ENCODE data around the gene COL18A1.

The COL18A1 gene

GRCh38 chr21:45455674-45456583 is 51.0 kb downstream of the COL18A1 start:
- no peak for DNase-seq (ENCODE audit: low spot score)

- no peak for DNase-seq (ENCODE audit: low spot score)
These were observed 51.7 kb downstream of the COL18A1 start for GRCh38 chr21:45456584-45457160.

GRCh38 chr21:45457161-45457831 is 52.3 kb downstream of the COL18A1 start:
- DNase-seq (ENCODE audit: low spot score): no peak

GRCh38 chr21:45457832-45458172 is 52.8 kb downstream of the COL18A1 start:
- no peak for DNase-seq (ENCODE audit: low spot score)

- no peak for DNase-seq (ENCODE audit: low spot score)
These were observed 53.6 kb downstream of the COL18A1 start for GRCh38 chr21:45458281-45459170.

- DNase-seq (ENCODE audit: low spot score): no peak
These were observed 54.4 kb downstream of the COL18A1 start for GRCh38 chr21:45459171-45460010.

GRCh38 chr21:45460011-45460565 is 55.1 kb downstream of the COL18A1 start:
- DNase-seq (ENCODE audit: low spot score): no peak

- no peak for DNase-seq (ENCODE audit: low spot score)
These were observed 55.8 kb downstream of the COL18A1 start for GRCh38 chr21:45460611-45461368.

GRCh38 chr21:45461369-45461750 is 56.4 kb downstream of the COL18A1 start:
- no peak for DNase-seq (ENCODE audit: low spot score)

GRCh38 chr21:45461806-45462341 is 56.9 kb downstream of the COL18A1 start:
- DNase-seq (ENCODE audit: low spot score): no peak

- no peak for DNase-seq (ENCODE audit: low spot score)
These were observed 58.9 kb downstream of the COL18A1 start for GRCh38 chr21:45463871-45464270.

- DNase-seq (ENCODE audit: low spot score): no peak
These were observed 59.3 kb downstream of the COL18A1 start for GRCh38 chr21:45464309-45464708.

GRCh38 chr21:45465105-45465504 is 60.1 kb downstream of the COL18A1 start:
- no peak for DNase-seq (ENCODE audit: low spot score)

GRCh38 chr21:45465611-45466329 is 60.8 kb downstream of the COL18A1 start:
- no peak for DNase-seq (ENCODE audit: low spot score)

- DNase-seq (ENCODE audit: low spot score): peak; percentile 44
These were observed 61.6 kb downstream of the COL18A1 start for GRCh38 chr21:45466330-45467220.

- no peak for DNase-seq (ENCODE audit: low spot score)
These were observed 62.3 kb downstream of the COL18A1 start for GRCh38 chr21:45467221-45467779.

Measured in Ammon's horn (tissue), 1 donor.